Kidney epithelial cell (primary cell): ENCODE measurements around the gene LINGO3. TPM values are rescaled to one million over a fixed set of nuclear protein-coding genes. Genes with fewer than 3 reads are reported as not detected.

Experiments used
- DNase-seq: peaks from one replicate; pipeline ENCODE4 v3.0.0-alpha.2; 2010; ENCODE audit warnings: low read depth
- H3K27me3 ChIP-seq: 2 replicates; pipeline ENCODE4 v1.6.0; 2011; ENCODE audit warnings: low read length; ENCODE audit not compliant: control insufficient read depth, insufficient read depth
- H3K36me3 ChIP-seq: 2 replicates; pipeline ENCODE4 v1.5.1; 2011; ENCODE audit warnings: low read length; ENCODE audit not compliant: control insufficient read depth, insufficient read depth
- H3K4me3 ChIP-seq: 2 replicates; pipeline ENCODE4 v1.5.1; 2011; ENCODE audit warnings: low read depth, mild to moderate bottlenecking, control low read depth, low read length
- total RNA-seq: library from RNA; depleted of rRNA; stranded (reverse); fragments of >200 nt; gene quantifications from 2 replicates; pipeline ENCODE4 v1.2.3, GENCODE V29; 2015
- TF ChIP-seq, protein P1 (sequence below): IDR thresholded peaks from 2 replicates; pipeline ENCODE4 v1.5.1; 2011; ENCODE audit warnings: mild to moderate bottlenecking, moderate library complexity, low read length, control low read depth, inconsistent platforms; ENCODE audit not compliant: insufficient read depth, poor library complexity, severe bottlenecking

Gene LINGO3
- total RNA-seq, 1 donor from 2014 or later = not detected

DNA sequence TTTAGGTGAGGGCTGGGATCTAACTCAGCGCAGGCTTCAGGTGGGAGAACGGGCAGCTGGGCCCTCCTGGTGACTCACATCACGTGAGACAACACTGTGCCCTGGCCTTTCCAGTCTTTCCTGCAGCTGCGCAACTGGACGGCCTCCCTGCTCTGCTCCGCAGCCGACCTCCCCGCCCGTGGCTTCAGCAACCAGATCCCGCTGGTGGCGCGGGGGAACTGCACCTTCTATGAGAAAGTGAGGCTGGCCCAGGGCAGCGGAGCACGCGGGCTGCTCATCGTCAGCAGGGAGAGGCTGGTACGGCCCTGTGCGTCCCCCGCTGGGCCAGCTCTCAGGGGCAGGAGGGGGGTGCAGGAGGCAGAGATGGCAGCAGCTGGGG is 29.4 kb upstream of the LINGO3 start:
- Histone ChIP-seq H3K36me3 (no peaks in the 10 kb centered on the region), H3K27me3 (no peaks in the 10 kb centered on the region), H3K4me3 (no peak overlapping the region)
- TF ChIP-seq, protein P1, sequence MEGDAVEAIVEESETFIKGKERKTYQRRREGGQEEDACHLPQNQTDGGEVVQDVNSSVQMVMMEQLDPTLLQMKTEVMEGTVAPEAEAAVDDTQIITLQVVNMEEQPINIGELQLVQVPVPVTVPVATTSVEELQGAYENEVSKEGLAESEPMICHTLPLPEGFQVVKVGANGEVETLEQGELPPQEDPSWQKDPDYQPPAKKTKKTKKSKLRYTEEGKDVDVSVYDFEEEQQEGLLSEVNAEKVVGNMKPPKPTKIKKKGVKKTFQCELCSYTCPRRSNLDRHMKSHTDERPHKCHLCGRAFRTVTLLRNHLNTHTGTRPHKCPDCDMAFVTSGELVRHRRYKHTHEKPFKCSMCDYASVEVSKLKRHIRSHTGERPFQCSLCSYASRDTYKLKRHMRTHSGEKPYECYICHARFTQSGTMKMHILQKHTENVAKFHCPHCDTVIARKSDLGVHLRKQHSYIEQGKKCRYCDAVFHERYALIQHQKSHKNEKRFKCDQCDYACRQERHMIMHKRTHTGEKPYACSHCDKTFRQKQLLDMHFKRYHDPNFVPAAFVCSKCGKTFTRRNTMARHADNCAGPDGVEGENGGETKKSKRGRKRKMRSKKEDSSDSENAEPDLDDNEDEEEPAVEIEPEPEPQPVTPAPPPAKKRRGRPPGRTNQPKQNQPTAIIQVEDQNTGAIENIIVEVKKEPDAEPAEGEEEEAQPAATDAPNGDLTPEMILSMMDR = peak; percentile 48
- peak; percentile 57 for DNase-seq

DNA sequence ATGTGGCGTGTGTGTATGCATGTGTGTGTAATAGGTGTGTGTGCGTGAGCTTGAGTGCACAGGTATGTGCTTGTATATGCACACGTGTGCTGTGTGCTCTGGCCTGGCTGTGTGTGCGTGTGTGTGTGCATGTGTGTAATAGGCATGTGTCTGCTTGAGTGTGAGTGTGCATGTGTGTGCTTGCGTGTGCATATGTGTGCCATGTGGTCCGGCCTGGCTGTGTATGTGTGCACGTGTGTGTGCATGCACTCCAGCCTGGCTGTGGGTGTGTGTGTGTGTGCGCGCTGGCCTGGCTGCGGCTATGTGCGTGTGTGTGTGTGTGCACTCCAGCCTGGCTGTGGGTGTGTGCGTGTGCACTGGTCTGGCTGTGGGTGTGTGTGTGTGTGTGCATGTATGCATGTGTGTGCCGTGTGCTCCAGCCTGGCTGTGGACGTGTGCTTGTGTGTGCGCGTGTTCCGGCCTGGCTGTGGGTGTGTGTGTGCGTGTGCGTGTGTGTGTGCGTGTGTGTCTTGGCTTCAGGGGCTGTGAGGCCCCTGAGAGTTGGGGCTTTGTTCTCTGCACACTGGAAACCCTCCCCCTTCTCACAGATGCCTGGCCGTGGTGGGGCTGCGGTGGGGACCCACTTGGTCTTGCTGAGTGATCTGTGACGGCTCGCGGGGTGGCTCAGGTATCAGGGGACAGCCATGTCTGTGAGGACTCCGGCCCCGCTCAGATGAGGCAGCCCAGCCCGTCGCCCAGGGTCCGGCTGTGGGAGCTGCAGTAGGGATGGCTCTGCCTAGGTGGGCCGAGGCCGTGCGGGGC is 28.8 kb upstream of the LINGO3 start:
- TF ChIP-seq, protein P1 = no peak
- Histone ChIP-seq H3K4me3 (no peak overlapping the region), H3K27me3 (no peaks in the 10 kb centered on the region), H3K36me3 (no peaks in the 10 kb centered on the region)
- DNase-seq = no peak

GRCh38 chr19:2335848-2336247 is 27.9 kb upstream of the LINGO3 start:
- TF ChIP-seq, protein P1 = no peak
- no peaks in the 10 kb centered on the region for H3K36me3 ChIP-seq
- DNase-seq = no peak
- no peaks in the 10 kb centered on the region for H3K27me3 ChIP-seq
- no peak overlapping the region for H3K4me3 ChIP-seq

GRCh38 chr19:2334986-2335846 is 27.3 kb upstream of the LINGO3 start:
- DNase-seq = no peak
- TF ChIP-seq, protein P1 = no peak
- Histone ChIP-seq H3K4me3 (no peak overlapping the region), H3K27me3 (no peaks in the 10 kb centered on the region), H3K36me3 (no peaks in the 10 kb centered on the region)

DNA sequence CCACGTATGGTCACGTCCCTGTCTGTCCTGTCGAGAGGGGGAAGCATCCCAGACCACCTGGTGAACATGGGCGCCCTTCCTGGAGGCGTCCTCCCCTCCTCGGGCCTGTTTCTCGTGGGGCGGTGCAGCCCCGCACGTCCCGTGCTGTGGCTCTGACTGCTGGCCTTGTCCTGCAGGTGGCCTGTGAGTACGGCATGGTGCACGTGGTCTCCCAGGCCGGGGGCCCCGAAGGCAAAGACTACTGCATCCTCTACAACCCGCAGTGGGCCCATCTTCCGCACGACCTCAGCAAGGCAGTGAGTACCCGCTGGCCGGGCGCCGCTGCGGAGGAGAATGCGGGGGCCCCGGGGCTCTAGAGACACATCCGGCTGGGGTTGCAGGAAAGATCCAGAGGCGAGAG is 26.5 kb upstream of the LINGO3 start:
- TF ChIP-seq, protein P1 = no peak
- no peak for DNase-seq
- Histone ChIP-seq H3K27me3 (no peaks in the 10 kb centered on the region), H3K36me3 (no peaks in the 10 kb centered on the region), H3K4me3 (no peak overlapping the region)

- Histone ChIP-seq H3K4me3 (no peak overlapping the region), H3K36me3 (no peaks in the 10 kb centered on the region), H3K27me3 (no peaks in the 10 kb centered on the region)
- DNase-seq = no peak
- TF ChIP-seq, protein P1 = no peak
Measured at GRCh38 chr19:2333807-2334211, 25.9 kb upstream of the LINGO3 start.
